Measurements from ENCODE around the gene SORBS2.

SORBS2 gene

GRCh38 chr4:185599553-185600243 lies 212.3 kb downstream of the SORBS2 start:
- no peak overlapping the region for H3K27ac ChIP-seq (ENCODE audit: insufficient read depth, low read length, poor library complexity, severe bottlenecking)
- no peak overlapping the region for H3K4me3 ChIP-seq (ENCODE audit: insufficient read depth, low read depth, low read length, poor library complexity, severe bottlenecking)
- no peaks in the 10 kb centered on the region for H3K9me3 ChIP-seq (ENCODE audit: control insufficient read depth, low read length)
- no peak for DNase-seq
- H3K27me3 ChIP-seq (replicated peaks; ENCODE audit: control insufficient read depth, insufficient read depth, low read length, poor library complexity, severe bottlenecking): peaks cover 4% of the 10 kb centered on the region
- H3K4me1 ChIP-seq (ENCODE audit: control insufficient read depth, insufficient read depth, low read length, poor library complexity, severe bottlenecking): no peaks in the 10 kb centered on the region
- no peaks in the 10 kb centered on the region for H3K36me3 ChIP-seq (ENCODE audit: control insufficient read depth, insufficient read depth, low read length)

GRCh38 chr4:185598846-185599552 lies 213.0 kb downstream of the SORBS2 start:
- Histone ChIP-seq H3K27ac (ENCODE audit: insufficient read depth, low read length, poor library complexity, severe bottlenecking) (no peak overlapping the region), H3K4me3 (ENCODE audit: insufficient read depth, low read depth, low read length, poor library complexity, severe bottlenecking) (no peak overlapping the region), H3K27me3 (replicated peaks; ENCODE audit: control insufficient read depth, insufficient read depth, low read length, poor library complexity, severe bottlenecking) (peaks cover 4% of the 10 kb centered on the region), H3K36me3 (ENCODE audit: control insufficient read depth, insufficient read depth, low read length) (no peaks in the 10 kb centered on the region), H3K4me1 (ENCODE audit: control insufficient read depth, insufficient read depth, low read length, poor library complexity, severe bottlenecking) (no peaks in the 10 kb centered on the region), H3K9me3 (ENCODE audit: control insufficient read depth, low read length) (no peaks in the 10 kb centered on the region)
- DNase-seq: no peak

DNA sequence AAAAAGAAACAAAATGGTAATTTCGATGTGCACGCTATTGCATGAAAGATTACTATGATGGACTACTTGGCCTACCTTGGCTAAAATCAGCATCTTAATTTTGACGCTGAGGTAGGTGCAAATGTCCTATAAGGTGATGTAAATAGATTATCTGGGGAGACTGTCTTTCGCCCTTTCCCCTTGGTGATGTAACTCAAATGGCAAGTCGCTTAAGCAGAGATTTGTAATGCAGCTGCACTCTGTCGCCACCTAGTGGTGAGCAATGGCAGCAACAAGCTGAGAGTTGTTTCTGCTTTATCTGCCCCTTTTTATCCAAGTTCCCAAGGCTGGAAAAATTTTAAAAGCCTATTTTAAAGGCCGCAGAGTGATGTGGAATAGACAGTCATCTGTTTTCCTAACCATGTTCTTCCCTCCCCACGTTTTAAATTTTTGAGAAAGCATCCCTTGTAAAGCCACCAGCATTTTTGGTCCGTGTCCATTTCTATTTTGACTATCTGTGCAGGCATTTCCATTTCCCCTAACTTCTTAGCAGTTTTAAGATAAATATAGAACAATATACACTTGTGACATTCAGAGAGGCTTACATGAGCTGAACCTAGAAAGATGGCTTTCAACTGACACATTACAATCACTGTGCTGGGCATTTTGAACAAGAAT lies 214.3 kb downstream of the SORBS2 start:
- H3K36me3 ChIP-seq (ENCODE audit: control insufficient read depth, insufficient read depth, low read length): no peaks in the 10 kb centered on the region
- no peaks in the 10 kb centered on the region for H3K4me1 ChIP-seq (ENCODE audit: control insufficient read depth, insufficient read depth, low read length, poor library complexity, severe bottlenecking)
- no peak overlapping the region for H3K27ac ChIP-seq (ENCODE audit: insufficient read depth, low read length, poor library complexity, severe bottlenecking)

DNA sequence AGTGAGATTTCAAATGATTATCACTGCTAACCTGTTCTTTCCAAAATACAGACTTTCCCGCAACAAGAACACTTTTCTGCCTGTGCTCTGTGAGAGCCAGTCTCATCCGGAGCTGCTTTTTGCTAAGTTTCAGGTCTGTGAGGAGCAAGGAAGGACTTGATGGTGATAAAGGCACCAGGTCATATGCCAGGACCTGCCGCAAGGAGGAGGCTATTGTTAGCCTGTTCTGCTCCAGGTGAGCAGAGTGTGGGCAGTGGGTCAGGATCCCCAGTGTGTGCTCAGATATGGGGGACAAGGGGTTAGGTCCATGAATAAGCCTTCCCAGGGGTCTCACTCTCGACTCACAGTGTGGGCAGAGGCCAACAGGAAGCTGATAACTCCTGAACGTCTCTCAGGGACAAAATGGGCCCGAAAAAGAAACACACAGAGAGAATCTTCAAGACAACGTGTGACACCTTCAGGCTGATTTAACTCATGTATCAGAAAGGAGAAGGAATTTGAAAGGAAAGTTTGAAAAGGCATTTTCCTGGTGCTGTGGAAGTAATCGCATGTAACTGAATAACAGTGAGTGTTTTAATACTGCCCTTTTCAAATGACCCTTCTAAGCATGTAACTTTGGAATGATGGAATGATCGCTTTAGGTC lies 219.0 kb downstream of the SORBS2 start:
- H3K27ac ChIP-seq (ENCODE audit: insufficient read depth, low read length, poor library complexity, severe bottlenecking): no peak overlapping the region
- H3K4me3 ChIP-seq (ENCODE audit: insufficient read depth, low read depth, low read length, poor library complexity, severe bottlenecking): no peak overlapping the region
- H3K27me3 ChIP-seq (replicated peaks; ENCODE audit: control insufficient read depth, insufficient read depth, low read length, poor library complexity, severe bottlenecking): peaks cover 5% of the 10 kb centered on the region
- no peak for DNase-seq
- H3K4me1 ChIP-seq (ENCODE audit: control insufficient read depth, insufficient read depth, low read length, poor library complexity, severe bottlenecking): no peaks in the 10 kb centered on the region
- no peaks in the 10 kb centered on the region for H3K36me3 ChIP-seq (ENCODE audit: control insufficient read depth, insufficient read depth, low read length)
- H3K9me3 ChIP-seq (ENCODE audit: control insufficient read depth, low read length): no peaks in the 10 kb centered on the region

More for the DNA sequence above, 214.3 kb downstream of the SORBS2 start:
- no peak overlapping the region for H3K4me3 ChIP-seq (ENCODE audit: insufficient read depth, low read depth, low read length, poor library complexity, severe bottlenecking)
- peaks cover 6% of the 10 kb centered on the region for H3K27me3 ChIP-seq (replicated peaks; ENCODE audit: control insufficient read depth, insufficient read depth, low read length, poor library complexity, severe bottlenecking)
- DNase-seq: peak; percentile 19 to 45 (median 27)
- H3K9me3 ChIP-seq (ENCODE audit: control insufficient read depth, low read length): no peaks in the 10 kb centered on the region

DNA sequence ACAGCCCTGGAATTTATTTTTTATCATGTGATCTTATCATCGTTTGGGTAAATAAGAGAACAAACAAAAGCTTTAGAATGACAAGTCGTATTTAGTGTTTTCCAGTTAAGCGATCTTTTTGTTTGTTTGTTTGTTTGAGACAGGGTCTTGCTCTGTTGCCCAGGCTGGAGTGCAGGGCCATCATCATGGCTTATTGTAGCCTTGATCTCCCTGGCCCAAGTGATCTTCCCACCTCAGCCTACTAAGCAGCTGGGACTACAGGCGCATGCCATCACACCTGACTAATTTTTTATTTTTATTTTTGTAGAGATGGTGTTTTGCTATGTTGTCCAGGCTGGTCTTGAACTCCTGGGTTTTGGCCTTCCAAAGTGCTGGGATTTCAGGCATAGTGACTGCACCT lies 219.6 kb downstream of the SORBS2 start:
- Histone ChIP-seq H3K36me3 (ENCODE audit: control insufficient read depth, insufficient read depth, low read length) (no peaks in the 10 kb centered on the region), H3K4me1 (ENCODE audit: control insufficient read depth, insufficient read depth, low read length, poor library complexity, severe bottlenecking) (peaks cover 3% of the 10 kb centered on the region), H3K27ac (ENCODE audit: insufficient read depth, low read length, poor library complexity, severe bottlenecking) (no peak overlapping the region), H3K4me3 (ENCODE audit: insufficient read depth, low read depth, low read length, poor library complexity, severe bottlenecking) (no peak overlapping the region), H3K9me3 (ENCODE audit: control insufficient read depth, low read length) (no peaks in the 10 kb centered on the region), H3K27me3 (replicated peaks; ENCODE audit: control insufficient read depth, insufficient read depth, low read length, poor library complexity, severe bottlenecking) (peaks cover 8% of the 10 kb centered on the region)
- no peak for DNase-seq

GRCh38 chr4:185591679-185592141 lies 220.3 kb downstream of the SORBS2 start:
- no peaks in the 10 kb centered on the region for H3K36me3 ChIP-seq (ENCODE audit: control insufficient read depth, insufficient read depth, low read length)
- peaks cover 8% of the 10 kb centered on the region for H3K27me3 ChIP-seq (replicated peaks; ENCODE audit: control insufficient read depth, insufficient read depth, low read length, poor library complexity, severe bottlenecking)
- no peak overlapping the region for H3K4me3 ChIP-seq (ENCODE audit: insufficient read depth, low read depth, low read length, poor library complexity, severe bottlenecking)
- no peak overlapping the region for H3K27ac ChIP-seq (ENCODE audit: insufficient read depth, low read length, poor library complexity, severe bottlenecking)
- no peaks in the 10 kb centered on the region for H3K9me3 ChIP-seq (ENCODE audit: control insufficient read depth, low read length)
- DNase-seq: no peak
- peaks cover 3% of the 10 kb centered on the region for H3K4me1 ChIP-seq (ENCODE audit: control insufficient read depth, insufficient read depth, low read length, poor library complexity, severe bottlenecking)

DNA sequence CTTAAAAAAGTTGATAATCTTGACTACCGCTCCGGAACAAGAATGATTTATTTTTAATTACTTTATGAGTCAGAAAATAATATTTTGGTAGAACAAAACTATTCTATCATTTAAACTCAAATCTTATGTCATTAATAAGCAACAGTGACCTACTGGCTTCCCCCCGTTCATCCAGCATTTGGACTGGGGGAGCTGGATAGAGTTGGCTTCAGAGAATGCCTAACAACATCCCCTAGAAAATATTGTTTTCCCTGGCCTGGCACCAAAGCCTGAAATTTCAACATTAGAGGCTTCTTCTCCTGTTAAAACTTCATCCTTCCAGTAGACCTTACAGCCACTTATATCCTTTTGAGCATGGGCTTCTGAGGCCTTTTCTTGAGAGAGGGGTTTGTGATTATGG lies 221.0 kb downstream of the SORBS2 start:
- Histone ChIP-seq H3K4me1 (ENCODE audit: control insufficient read depth, insufficient read depth, low read length, poor library complexity, severe bottlenecking) (peaks cover 3% of the 10 kb centered on the region), H3K9me3 (ENCODE audit: control insufficient read depth, low read length) (no peaks in the 10 kb centered on the region), H3K36me3 (ENCODE audit: control insufficient read depth, insufficient read depth, low read length) (no peaks in the 10 kb centered on the region), H3K27me3 (replicated peaks; ENCODE audit: control insufficient read depth, insufficient read depth, low read length, poor library complexity, severe bottlenecking) (peaks cover 8% of the 10 kb centered on the region), H3K27ac (ENCODE audit: insufficient read depth, low read length, poor library complexity, severe bottlenecking) (no peak overlapping the region), H3K4me3 (ENCODE audit: insufficient read depth, low read depth, low read length, poor library complexity, severe bottlenecking) (no peak overlapping the region)
- DNase-seq: no peak

DNA sequence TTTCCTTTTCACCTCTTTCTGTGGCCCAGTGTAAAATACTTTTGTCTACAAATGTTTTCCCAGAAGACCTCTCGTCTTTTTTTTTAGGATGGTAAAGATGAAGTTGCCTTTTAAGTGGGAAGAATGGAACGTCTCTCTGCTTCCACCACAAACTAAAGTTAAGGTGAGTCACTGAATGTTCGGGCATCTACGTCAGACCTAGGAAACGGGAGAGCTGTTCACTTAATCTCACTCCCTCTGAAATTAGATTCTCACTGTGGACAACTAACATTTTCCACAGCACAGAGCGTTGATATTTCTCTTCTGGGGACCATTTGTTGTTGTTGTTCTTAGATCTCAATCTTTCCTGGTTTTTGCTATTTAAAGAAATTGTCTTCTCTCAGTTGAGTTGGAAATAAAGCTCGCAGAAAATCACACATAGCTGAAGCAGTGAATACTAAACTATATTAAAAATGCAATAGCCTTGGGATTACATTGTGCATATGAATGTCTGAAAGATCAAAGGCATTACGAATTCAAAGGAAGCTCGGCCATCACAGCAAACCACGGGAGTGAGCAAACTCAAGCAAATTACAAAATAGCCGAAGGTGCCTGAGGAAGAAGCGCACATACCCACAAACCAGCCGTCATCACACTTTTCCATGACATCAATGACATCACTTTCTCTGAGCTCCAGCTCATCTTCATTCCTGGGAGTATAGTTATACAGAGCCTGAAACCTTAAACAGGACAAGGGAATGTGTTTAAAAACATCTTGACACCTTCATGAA lies 222.7 kb downstream of the SORBS2 start:
- Histone ChIP-seq H3K36me3 (ENCODE audit: control insufficient read depth, insufficient read depth, low read length) (no peaks in the 10 kb centered on the region), H3K27ac (ENCODE audit: insufficient read depth, low read length, poor library complexity, severe bottlenecking) (no peak overlapping the region), H3K9me3 (ENCODE audit: control insufficient read depth, low read length) (no peaks in the 10 kb centered on the region), H3K27me3 (replicated peaks; ENCODE audit: control insufficient read depth, insufficient read depth, low read length, poor library complexity, severe bottlenecking) (peaks cover 8% of the 10 kb centered on the region), H3K4me1 (ENCODE audit: control insufficient read depth, insufficient read depth, low read length, poor library complexity, severe bottlenecking) (peaks cover 3% of the 10 kb centered on the region), H3K4me3 (ENCODE audit: insufficient read depth, low read depth, low read length, poor library complexity, severe bottlenecking) (no peak overlapping the region)
- no peak for DNase-seq

GRCh38 chr4:185587427-185588161 lies 224.4 kb downstream of the SORBS2 start:
- peaks cover 3% of the 10 kb centered on the region for H3K4me1 ChIP-seq (ENCODE audit: control insufficient read depth, insufficient read depth, low read length, poor library complexity, severe bottlenecking)
- H3K4me3 ChIP-seq (ENCODE audit: insufficient read depth, low read depth, low read length, poor library complexity, severe bottlenecking): no peak overlapping the region
- no peaks in the 10 kb centered on the region for H3K36me3 ChIP-seq (ENCODE audit: control insufficient read depth, insufficient read depth, low read length)
- H3K27me3 ChIP-seq (replicated peaks; ENCODE audit: control insufficient read depth, insufficient read depth, low read length, poor library complexity, severe bottlenecking): peaks cover 6% of the 10 kb centered on the region
- no peaks in the 10 kb centered on the region for H3K9me3 ChIP-seq (ENCODE audit: control insufficient read depth, low read length)
- H3K27ac ChIP-seq (ENCODE audit: insufficient read depth, low read length, poor library complexity, severe bottlenecking): no peak overlapping the region
- DNase-seq: peak; percentile 24 to 59 (median 41)
